HPDE6-E6E7 (cell line): ENCODE measurements around the gene POLK.
A peak's percentile ranks its signal among the peaks of the same experiment; 100 is the strongest.
"Not testable (repeated sequence)": the region's sequence is repeated elsewhere in the genome, so short reads cannot be mapped to it uniquely, and the experiment has no call there.

ENCODE experiments used
- DNase-seq: peaks from one replicate; pipeline ENCODE4 v3.0.0; 2011; ENCODE audit warnings: missing footprints; ENCODE audit errors: extremely low spot score

Gene POLK

DNA sequence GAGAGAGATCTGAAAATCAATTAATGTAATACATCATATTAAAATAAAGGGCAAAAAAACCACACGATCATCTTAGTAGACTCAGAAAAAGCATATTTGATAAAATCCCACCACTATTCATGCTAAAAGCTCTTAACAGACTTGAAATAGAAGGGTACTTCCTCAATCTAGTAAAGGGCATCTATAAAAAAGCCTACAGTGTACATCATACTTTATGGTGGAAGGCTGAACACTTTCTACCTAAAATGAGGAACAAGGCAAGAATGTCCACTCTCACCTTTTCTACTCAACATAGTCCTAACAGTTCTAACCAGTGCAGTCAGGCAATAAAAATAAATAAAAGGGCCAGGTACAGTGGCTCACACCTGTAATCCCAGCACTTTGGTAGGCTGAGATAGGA, 38.9 kb downstream of the POLK start:
- no peak for DNase-seq

DNA sequence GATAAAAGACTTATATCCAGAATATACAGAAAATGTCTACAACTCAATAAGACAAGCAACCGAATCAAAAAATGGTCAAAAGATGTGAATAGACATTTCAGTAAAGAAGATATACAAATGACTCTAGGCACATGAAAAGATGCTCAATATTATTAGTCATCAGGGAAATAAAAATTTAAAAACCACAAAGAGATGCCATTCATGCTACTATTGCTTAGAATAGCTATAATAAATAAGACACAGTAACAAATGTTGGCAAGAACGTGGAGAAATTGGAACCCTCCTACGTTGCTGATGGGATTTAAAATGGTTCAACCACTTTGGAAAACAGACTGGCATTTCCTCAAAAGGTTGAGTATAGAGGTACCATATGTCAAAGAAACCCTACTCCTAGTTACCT, 39.8 kb downstream of the POLK start:
- no peak for DNase-seq

DNA sequence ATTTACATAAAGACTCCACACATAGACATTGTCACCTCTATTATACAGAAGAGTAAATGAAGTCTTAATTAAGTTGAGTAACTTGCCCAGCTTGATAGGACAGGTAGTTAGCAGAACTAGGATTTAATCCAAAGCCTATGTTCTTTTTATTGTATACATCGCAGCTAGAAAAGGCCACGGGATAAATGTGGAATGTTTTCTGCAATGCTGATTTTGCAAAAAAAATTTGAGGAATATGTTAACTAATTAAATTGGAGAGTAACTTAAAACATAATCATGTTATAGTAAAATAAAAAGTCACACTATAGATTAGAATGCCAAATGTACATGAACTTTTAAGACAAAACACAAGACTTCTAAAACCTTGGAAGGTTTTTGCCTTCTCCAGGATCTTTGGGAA, 41.1 kb downstream of the POLK start:
- DNase-seq: no peak

DNA sequence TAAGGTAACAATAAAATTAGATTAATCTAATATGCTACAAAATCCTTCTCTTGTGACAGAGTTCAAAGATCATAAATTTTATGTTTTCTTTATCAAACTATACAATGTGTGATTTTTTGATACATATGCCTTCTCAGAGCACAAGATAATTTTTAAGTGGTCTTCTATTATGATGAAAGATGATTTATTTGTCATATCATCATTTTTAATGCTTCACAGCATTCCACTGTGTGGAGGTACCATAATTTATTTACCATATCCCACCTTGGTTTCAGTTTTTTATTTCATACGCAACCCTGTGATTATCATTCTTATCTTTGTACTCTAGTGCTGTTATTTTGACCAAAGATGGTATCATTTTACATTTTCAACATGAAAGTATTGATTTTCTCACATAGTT, 41.7 kb downstream of the POLK start:
- DNase-seq: no peak

DNA sequence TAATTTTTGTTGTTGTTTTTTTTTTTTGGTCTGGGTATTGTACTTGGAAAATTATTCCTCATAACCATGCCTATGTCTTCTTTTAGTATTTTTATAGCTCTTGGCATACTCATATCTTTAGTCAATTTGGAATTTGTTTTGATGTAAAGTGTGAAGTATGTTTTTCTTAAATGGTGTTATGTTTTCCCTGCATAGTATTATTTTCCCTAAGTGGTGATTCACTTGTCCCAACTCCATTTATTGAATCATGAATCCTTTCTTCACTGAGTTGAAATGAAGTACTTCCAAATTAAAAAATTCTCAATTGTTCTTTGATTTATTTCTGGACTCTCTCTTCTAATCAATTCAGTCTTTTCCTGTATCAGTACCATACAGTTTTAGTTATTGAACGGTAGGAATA, 46.5 kb downstream of the POLK start:
- DNase-seq: no peak

DNA sequence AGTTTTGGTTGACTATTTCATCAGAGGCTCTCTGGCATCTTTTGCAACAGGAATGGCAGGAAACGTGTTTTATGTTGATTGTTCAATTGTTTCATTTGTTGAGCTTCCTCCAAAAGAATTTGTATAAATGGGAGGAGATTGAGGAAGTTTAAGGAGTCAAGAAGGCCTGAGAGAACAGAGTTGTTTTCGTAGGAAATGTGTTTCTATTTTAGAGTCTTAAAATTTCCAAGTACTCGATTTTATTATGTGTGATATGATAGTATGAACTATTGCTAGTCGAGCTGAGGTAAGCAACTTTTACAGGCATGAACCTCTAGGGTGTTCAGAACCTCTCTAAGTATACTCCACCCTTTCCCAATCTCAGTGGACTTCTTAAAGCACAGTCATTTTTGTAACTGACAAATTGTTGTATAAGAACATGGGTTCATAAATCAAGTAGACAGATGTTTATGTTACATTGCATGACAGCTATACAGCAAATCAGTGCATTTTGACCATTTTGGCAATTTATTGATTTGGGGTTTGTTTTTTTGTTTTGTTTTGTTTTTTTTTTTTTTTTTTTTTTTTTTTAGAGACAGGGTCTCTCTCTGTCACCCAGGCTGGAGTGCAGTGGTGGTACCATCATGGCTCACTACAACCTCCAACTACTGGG, 47.4 kb downstream of the POLK start:
- DNase-seq: no peak

DNA sequence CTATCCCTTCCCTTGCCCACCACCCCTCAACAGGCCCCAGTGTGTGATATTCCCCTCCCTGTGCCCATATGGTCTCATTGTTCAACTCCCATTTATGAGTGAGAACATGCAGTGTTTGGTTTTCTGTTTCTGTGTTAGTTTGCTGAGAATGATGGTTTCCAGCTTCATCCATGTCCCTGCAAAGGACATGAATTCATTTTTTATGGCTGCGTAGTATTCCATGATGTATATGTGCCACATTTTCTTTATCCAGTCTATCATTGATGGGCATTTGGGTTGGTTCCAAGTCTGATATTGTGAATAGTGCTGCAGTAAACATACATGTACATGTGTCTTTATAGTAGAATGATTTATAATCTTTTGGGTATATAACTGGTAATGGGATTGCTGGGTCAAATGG, 49.0 kb downstream of the POLK start:
- not testable (repeated sequence) for DNase-seq

DNA sequence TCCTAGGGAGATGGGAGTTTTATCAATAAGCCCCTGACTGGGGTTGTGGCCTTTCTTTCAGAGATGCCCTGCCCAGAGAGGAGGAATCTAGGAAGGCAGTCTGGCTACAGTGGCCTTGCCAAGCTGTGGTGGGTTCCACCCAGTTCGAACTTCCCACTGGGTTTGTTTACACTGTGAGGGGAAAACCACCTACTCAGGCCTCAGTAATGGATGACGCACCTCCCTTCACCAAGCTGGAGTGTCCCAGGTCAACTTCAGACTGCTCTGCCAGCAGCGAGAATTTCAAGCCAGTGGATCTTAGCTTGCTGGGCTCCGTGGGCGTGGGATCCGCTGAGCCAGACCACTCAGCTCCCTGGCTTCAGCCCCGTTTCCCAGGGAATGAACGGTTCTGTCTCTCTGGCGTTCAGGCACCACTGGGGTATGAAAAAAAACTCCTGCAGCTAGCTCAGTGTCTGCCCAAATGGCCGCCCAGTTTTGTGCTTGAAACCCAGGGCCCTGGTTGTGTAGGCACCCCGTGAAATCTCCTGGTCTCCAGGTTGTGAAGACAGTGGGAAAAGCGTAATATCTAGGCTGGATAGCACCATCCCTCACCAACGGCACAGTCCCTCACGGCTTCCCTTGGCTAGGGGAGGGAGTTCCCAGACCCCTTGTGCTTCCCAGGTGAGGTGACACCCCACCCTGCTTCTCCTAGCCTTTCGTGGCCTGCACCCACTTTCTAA, 54.5 kb downstream of the POLK start:
- DNase-seq: not testable (repeated sequence)

DNA sequence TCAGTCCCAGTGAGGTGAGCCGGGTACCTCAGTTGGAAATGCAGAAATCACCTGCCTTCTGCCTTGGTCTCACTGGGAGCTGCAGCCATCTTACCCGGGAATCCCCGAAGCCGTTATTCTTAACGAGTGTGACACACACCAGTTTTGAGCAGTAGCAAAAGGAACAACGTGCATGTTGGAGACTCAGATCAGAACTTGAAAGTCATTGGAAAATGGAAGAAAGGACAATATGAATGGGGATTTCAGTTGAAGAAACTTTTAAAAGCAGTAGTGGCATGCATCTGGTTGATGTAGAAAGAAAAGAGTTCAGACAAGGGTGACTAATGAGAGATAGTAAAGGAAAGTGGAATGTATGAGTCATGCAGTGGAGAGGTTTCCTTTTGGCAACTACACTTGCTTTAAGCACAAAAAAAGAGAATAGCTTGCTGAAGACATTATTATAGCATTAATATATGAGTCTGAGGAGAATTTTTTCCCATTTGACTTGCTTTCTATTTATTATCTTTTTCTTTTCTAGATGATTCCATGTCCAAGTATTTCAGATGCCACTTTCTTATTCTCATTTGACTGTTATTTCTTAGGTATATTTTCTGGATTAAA, 55.1 kb downstream of the POLK start:
- peak; percentile 77 for DNase-seq

DNA sequence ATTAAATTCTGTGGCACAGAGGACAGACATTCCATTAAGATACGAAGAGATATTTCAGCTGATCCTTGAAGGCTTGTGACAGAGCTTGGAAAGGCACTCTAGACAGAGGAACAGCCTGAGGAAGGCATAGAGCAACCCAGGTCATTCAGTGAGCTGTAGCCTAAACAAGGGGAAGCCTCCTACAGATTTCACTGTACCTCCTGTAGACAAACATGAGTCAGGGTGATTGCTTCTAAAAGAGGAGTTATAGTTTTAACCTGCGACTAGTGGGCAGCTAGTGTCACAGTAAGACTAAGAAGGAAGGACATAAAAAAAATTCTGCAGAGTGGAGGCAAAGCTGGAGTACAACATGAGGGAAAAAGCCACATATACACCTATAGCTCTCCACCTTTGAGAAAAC, 56.0 kb downstream of the POLK start:
- peak; percentile 19 for DNase-seq

DNA sequence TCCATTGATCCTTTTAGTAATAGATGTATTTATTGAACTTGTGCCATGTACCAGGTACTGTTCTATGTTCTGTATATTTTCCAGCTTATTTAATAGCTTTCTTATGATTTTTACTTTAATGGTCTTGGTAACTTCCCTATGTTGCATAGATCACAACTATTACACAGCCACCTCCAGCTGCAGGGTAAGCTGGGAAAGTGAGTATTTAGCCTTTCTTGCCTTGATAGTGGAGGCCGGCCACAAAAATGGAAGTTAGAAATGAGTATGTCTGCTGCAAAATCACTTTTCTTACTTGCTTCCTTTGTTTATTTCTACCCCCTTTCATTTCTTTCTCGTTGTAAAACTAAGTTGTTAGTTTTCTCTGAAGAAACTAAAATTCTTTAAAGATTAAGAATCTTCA, 56.5 kb downstream of the POLK start:
- DNase-seq: no peak

DNA sequence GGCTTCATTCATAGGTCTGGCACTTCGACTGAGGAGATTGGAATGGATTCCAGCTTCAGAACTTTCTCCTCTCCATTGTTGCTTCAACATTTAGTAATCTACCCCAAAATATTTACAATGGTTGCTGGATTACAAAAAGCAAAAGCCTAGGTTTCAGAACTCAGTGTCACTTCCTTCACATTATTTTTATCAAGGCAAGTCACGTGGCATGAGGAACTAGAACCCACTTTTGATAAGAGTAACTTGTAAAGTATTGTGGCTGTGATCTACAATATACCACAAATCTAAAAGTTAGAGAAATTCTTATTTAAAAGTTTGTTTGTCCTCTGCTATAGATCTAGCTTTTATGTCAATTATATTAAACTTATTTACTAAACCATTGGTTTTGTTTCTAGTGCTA, 59.9 kb downstream of the POLK start:
- DNase-seq: no peak

DNA sequence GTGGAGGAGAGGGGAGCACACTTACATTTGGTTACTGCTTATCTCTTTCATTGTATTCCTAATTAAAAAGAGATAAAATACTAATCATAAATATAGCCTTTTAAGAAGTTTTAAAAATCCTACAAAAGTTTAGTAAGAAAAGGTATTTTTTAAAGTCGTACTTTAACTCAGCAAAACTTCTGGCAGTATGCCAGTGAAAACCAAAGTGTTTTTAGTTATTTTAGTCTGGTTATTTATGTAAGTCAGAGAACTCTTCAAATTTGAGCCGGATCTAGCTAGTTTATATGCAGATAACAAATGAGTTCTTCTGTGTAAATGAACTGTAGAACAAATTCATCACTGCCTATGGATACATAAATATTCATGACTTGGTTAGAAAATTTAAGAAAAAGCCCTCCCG, 63.1 kb downstream of the POLK start:
- DNase-seq: no peak

DNA sequence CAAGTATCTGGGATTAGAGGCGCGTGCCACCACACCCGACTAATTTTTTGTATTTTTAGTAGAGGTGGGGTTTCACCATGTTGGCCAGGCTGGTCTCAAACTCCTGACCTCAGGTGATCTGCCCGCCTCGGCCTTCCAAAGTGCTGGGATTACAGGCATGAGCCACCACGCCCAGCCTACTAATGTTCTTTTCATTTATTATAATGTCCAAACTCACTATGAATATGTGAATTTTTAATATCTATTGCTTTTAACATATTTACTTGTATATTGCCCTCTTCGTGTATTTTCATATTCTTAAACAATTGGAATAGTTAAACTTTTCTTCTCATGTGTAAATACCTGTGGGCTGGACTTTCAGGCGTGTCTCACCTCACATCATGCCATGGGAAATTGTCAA, 66.6 kb downstream of the POLK start:
- DNase-seq: not testable (repeated sequence)

DNA sequence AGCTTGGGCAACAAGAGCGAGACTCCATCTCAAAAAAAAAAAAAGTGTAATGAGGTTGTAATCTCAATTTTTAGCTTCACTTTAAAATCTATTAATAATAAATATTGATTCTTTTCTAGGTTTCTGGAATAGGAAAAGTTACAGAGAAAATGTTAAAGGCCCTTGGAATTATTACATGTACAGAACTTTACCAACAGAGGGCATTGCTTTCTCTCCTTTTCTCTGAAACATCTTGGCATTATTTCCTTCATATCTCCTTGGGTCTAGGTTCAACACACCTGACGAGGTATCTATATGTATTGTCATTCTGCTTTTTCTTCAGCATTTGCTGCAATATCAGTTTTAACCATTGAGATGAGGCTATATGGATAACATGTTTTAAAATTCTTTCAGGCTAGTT, 73.0 kb downstream of the POLK start:
- DNase-seq: no peak

DNA sequence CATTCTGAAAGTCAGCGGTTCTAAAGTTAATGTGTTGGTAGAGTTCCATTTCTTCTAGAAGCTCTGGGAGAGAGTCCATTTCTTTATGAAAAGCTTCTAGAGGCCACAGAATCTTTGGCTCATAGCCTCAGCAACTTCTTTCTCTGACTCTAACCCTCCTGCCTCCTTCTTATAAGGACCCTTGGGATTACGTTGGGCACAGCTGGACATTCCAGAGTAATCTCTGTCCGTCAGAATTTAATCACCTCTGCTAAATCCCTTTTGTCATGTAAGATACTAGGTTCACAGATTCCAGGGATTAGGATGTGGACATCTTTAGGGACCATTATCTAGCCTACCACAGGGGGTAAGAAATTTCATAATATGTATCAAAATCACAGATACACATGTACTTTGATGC, 77.0 kb downstream of the POLK start:
- DNase-seq: no peak

DNA sequence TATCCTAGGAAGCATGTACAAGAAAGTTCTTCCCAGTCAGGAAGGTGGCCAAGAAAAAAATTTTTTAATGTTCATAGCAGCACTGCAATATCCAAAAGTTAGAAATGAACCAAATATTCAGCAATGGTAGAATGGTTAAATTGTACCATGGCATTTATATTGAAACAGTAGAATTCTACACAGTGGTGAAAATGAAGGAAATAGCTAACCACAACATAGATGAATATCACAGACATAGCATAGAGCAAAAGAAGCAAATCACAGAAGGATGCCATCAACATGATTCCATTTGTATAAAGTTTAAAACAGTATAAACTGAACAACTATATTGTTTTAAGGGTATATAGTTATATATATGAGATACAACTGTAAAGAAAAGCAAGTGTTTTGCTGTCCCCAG, 88.8 kb downstream of the POLK start:
- DNase-seq: no peak

DNA sequence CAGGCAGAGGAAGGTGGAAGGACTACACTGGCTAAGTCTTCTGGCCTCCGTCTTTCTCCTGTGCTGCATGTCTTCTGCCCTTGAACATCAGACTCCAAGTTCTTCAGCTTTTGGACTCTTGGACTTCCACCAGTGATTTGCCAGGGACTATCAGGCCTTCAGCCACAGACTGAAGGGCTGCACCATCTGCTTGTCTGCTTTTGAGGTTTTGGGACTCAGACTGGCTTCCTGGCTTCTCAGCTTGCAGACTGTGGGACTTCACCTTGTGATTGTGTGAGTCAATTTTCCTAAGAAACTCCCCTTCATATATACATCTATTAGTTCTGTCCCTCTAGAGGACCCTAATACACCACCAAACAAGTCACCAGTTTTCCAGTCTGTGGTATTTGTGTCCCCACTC, 89.9 kb downstream of the POLK start:
- no peak for DNase-seq

DNA sequence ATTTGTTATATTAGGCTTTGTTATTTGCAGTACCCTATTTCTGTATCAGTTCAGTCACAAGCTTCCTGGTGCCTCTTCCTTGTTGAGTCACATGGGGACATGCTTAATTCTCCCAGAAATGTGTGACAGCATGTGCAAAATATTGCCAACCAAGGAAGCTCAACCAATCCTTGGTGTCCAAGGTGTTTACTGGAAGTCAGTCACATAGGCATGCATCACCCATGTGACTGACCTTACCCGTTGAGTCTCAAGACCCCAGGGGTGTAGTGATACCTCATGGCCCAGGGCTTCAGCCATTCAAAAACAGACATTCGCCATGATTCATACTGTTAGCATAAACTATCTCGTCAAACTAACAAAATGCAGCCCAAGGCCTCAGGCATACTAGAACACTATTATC, 90.3 kb downstream of the POLK start:
- peak; percentile 55 for DNase-seq

DNA sequence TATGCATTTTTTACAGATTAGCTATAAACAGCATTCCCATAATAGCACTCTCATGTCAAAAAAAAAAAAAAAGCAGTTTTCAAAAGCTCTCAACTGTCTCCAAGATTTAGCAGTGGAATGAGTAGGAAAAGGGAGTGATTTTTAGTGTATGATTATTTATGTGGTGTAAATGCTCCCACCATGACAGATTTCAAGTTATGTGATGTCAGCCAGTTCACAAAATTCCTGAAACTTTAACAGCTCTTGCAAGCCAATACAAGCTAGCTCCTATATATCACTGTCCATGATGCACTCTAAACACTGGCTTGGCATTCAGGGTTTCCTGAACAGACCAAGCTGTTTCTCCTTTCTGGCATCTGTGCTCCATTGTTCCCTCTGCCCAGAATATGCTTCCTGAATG, 91.7 kb downstream of the POLK start:
- DNase-seq: no peak

DNA sequence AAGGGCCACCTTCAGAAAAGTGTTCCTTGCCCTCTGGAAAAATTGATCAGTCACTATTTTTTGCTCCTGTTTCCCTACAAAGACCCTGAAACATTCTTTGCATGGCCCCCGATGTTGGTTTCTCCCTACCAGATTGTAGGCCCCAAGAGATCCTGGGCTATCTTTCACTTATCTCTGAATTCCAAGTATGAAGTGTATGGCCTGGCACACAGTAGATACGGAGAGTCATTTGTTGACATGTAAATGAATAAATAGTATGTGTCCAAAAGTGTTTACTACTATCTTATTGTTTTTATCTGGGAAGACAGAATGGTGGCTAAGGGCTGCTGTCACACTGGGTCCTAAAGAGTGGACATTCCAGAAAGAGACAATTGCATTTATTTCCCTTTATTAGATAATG, 92.1 kb downstream of the POLK start:
- DNase-seq: no peak

DNA sequence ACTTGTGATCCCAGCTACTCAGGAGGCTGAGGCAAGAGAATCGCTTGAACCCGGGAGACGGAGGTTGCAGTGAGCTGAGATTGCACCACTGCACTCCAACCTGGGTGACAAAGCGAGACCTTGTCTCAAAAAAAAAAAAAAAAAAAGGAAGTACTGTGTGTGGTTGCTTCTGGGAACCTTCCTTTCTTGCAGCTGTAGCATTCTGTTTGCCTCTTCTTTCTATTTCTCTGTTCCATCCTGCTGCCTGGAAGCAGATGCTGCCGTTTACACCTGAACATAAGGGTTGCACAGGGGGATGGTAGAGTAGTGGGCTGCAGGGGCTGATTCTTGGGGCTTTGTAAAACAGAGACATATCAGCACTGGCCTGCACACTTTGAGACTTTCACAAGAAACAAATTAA, 95.7 kb downstream of the POLK start:
- DNase-seq: not testable (repeated sequence)

DNA sequence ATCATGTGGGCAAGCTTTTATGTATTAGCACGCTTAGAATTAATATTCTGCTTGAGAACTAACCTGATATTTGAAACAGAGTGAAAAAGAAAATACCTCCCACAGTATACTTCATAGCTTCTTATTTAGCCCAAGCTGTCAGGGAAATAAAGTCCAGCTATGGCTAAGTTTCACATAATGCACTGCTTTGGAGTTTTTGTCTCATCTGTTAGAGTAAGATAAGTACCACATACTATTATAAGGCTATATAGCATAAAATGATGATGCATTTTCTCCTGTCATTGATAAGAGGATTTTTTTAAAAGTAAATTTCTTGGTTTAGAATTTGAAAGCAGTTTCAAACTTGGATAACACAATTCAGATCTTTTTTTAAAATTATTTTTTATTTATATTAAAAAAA, 97.2 kb downstream of the POLK start:
- DNase-seq: no peak
